Measurements from ENCODE around the gene PKNOX2.
A peak's percentile ranks its signal among the peaks of the same experiment; 100 is the strongest.

The PKNOX2 gene

GRCh38 chr11:125346179-125346530 is 181.6 kb downstream of the PKNOX2 start:
- DNase-seq (ENCODE audit: extremely low read depth, insufficient read length) = no peak
- TF ChIP-seq CTCF (IDR thresholded peaks at IDR 0.05; ENCODE audit: insufficient read depth, low read length, poor library complexity, severe bottlenecking) = no peak
- no peaks in the 10 kb centered on the region; the same call in 1 of the 2 replicates for H3K27me3 ChIP-seq (replicated peaks; ENCODE audit: control insufficient read depth, insufficient read depth, low read length)
- no peak overlapping the region for H3K4me3 ChIP-seq (replicated peaks; ENCODE audit: low read depth, low read length)
- H3K36me3 ChIP-seq (ENCODE audit: control insufficient read depth, insufficient read depth, low read length) = no peaks in the 10 kb centered on the region

GRCh38 chr11:125346565-125347260 is 182.2 kb downstream of the PKNOX2 start:
- Histone ChIP-seq H3K36me3 (ENCODE audit: control insufficient read depth, insufficient read depth, low read length) (no peaks in the 10 kb centered on the region), H3K27me3 (replicated peaks; ENCODE audit: control insufficient read depth, insufficient read depth, low read length) (no peaks in the 10 kb centered on the region; the same call in 1 of the 2 replicates), H3K4me3 (replicated peaks; ENCODE audit: low read depth, low read length) (no peak overlapping the region)
- DNase-seq (ENCODE audit: extremely low read depth, insufficient read length) = no peak
- no peak for TF ChIP-seq CTCF (IDR thresholded peaks at IDR 0.05; ENCODE audit: insufficient read depth, low read length, poor library complexity, severe bottlenecking)

- Histone ChIP-seq H3K27me3 (replicated peaks; ENCODE audit: control insufficient read depth, insufficient read depth, low read length) (no peaks in the 10 kb centered on the region; the same call in 1 of the 2 replicates), H3K4me3 (replicated peaks; ENCODE audit: low read depth, low read length) (no peak overlapping the region), H3K36me3 (ENCODE audit: control insufficient read depth, insufficient read depth, low read length) (no peaks in the 10 kb centered on the region)
- no peak for DNase-seq (ENCODE audit: extremely low read depth, insufficient read length)
- TF ChIP-seq CTCF (IDR thresholded peaks at IDR 0.05; ENCODE audit: insufficient read depth, low read length, poor library complexity, severe bottlenecking) = no peak
Observed at GRCh38 chr11:125347261-125347585, 182.7 kb downstream of the PKNOX2 start.

- no peaks in the 10 kb centered on the region; the same call in 1 of the 2 replicates for H3K27me3 ChIP-seq (replicated peaks; ENCODE audit: control insufficient read depth, insufficient read depth, low read length)
- H3K4me3 ChIP-seq (replicated peaks; ENCODE audit: low read depth, low read length) = no peak overlapping the region
- no peaks in the 10 kb centered on the region for H3K36me3 ChIP-seq (ENCODE audit: control insufficient read depth, insufficient read depth, low read length)
- no peak for TF ChIP-seq CTCF (IDR thresholded peaks at IDR 0.05; ENCODE audit: insufficient read depth, low read length, poor library complexity, severe bottlenecking)
- no peak for DNase-seq (ENCODE audit: extremely low read depth, insufficient read length)
Observed at GRCh38 chr11:125348141-125348651, 183.6 kb downstream of the PKNOX2 start.

- DNase-seq (ENCODE audit: extremely low read depth, insufficient read length) = no peak
- H3K27me3 ChIP-seq (replicated peaks; ENCODE audit: control insufficient read depth, insufficient read depth, low read length) = no peaks in the 10 kb centered on the region; the same call in 1 of the 2 replicates
Observed at GRCh38 chr11:125348674-125349309, 184.2 kb downstream of the PKNOX2 start.

More at GRCh38 chr11:125348674-125349309, 184.2 kb downstream of the PKNOX2 start:
- H3K36me3 ChIP-seq (ENCODE audit: control insufficient read depth, insufficient read depth, low read length) = no peaks in the 10 kb centered on the region
- peak; percentile 97 for TF ChIP-seq CTCF (IDR thresholded peaks at IDR 0.05; ENCODE audit: insufficient read depth, low read length, poor library complexity, severe bottlenecking)
- no peak overlapping the region for H3K4me3 ChIP-seq (replicated peaks; ENCODE audit: low read depth, low read length)
